ENCODE results near the gene ATP6V0D1.

The ATP6V0D1 gene

DNA sequence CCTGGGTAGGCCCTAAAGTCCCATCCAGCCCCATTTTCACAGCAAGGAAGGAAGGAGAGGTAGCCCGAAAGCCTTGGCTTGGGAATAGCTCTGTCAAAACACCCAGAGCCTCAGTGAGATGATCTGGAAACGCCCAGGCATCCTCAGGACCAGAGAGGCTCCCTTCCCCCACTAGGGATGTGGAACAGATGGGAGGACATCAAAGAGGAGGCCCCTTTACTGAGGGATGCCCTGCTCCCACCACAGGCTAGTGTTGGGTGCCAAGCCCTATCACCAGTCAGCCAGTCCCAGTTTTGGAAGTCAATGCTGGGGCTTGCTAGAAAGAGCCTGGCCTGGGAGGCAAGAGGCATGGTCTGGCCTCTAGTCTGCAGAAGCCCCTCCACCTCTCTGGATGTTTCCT lies 92.4 kb downstream of the ATP6V0D1 start:
- DNase-seq: no peak

DNA sequence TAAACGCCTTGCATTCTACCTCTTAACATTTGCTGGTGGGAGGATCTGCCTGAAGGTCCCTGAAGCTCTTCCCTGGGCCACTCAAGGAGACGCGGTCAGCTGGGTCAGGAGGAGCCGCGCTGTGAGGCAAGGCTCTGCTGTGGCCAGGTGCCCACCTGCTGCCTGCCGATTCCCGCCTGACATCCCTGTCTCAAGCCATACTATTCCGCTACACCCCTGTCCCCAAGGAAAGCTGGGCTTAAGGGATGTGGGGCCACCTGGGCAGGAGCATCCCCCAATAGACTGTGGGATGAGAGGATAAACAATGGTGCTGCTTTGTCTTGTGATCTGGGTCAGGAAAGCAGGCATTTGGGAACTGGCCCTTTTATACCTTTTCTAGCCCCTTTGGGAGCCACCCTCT lies 92.8 kb downstream of the ATP6V0D1 start:
- DNase-seq: no peak
